NCI-H524 treated with DMSO at 0.1 percent for 48 hours (cell line): ENCODE measurements around the gene CFAP92.

Source experiments
- DNase-seq: peaks from one replicate; lab custom pipeline; 2025; lab: John Stamatoyannopoulos, UW

CFAP92 gene

GRCh38 chr3:129026728-129027543 is 33.1 kb upstream of the CFAP92 start:
- peak; percentile 88 for DNase-seq

GRCh38 chr3:129025691-129026435 is 32.0 kb upstream of the CFAP92 start:
- no peak for DNase-seq

- DNase-seq = no peak
Measured at GRCh38 chr3:129025108-129025507, 31.2 kb upstream of the CFAP92 start.

- DNase-seq = no peak
Measured at GRCh38 chr3:129023909-129024308, 30.0 kb upstream of the CFAP92 start.

GRCh38 chr3:129023008-129023358 is 29.1 kb upstream of the CFAP92 start:
- DNase-seq = no peak

GRCh38 chr3:129022114-129023007 is 28.5 kb upstream of the CFAP92 start:
- no peak for DNase-seq

- DNase-seq = no peak
Measured at GRCh38 chr3:129021140-129021551, 27.3 kb upstream of the CFAP92 start.

- DNase-seq = no peak
Measured at GRCh38 chr3:129020691-129021090, 26.8 kb upstream of the CFAP92 start.

GRCh38 chr3:129019266-129019665 is 25.4 kb upstream of the CFAP92 start:
- no peak for DNase-seq

GRCh38 chr3:129018751-129019150 is 24.9 kb upstream of the CFAP92 start:
- DNase-seq = no peak

GRCh38 chr3:129018271-129018670 is 24.4 kb upstream of the CFAP92 start:
- DNase-seq = no peak

GRCh38 chr3:129017484-129017899 is 23.6 kb upstream of the CFAP92 start:
- no peak for DNase-seq

GRCh38 chr3:129016720-129017483 is 23.0 kb upstream of the CFAP92 start:
- DNase-seq = no peak

GRCh38 chr3:129016356-129016719 is 22.5 kb upstream of the CFAP92 start:
- peak; percentile 56 for DNase-seq

- no peak for DNase-seq
Measured at GRCh38 chr3:129015388-129016105, 21.7 kb upstream of the CFAP92 start.

- no peak for DNase-seq
Measured at GRCh38 chr3:129014793-129015345, 21.0 kb upstream of the CFAP92 start.

- no peak for DNase-seq
Measured at GRCh38 chr3:129014148-129014547, 20.3 kb upstream of the CFAP92 start.

- DNase-seq = no peak
Measured at GRCh38 chr3:129013491-129013891, 19.6 kb upstream of the CFAP92 start.

- DNase-seq = no peak
Measured at GRCh38 chr3:129010310-129010956, 16.6 kb upstream of the CFAP92 start.

GRCh38 chr3:129009266-129009665 is 15.4 kb upstream of the CFAP92 start:
- DNase-seq = no peak
